ENCODE results near the gene MIER3.

MIER3 gene

DNA sequence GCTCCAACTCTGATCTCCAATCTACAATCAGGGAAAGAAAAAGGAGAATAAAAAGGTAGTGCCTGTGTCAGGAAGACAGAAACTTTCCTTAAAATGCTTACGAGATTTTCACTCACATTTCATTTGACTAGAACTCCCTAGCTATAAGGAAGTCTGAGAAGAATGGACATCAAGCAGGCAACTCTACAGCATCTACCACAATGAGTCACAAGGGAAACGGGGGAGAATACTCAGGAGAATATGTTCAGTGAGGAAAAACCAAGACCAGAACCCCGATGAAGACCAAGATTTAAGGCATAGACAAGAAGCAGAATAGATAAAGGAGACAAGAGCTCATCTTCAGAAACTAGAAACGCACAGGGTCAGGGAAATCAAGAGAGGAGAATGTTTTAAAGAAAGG is 51.5 kb downstream of the MIER3 start:
- DNase-seq (ENCODE audit: low read depth in 2 of 2): no peak

DNA sequence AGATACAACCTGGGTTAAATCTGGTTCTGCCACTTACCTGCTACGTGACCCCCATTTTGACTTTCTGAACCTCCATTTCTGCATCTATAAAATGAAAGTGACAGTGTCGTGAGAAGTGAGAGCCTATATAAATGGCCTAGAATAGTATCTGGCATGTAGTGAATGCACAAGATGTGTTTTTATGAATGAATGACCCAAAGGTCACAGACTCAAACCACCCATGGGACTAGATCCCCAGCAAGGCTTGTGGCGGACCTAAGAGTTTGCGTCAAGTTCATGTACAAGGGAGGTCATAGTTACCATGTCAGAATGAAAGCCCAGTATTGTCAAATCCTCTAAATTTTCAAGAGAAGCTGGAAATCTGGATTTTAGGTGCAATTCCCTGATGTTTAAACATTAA is 53.7 kb downstream of the MIER3 start:
- no peak for DNase-seq (ENCODE audit: low read depth in 2 of 2)

DNA sequence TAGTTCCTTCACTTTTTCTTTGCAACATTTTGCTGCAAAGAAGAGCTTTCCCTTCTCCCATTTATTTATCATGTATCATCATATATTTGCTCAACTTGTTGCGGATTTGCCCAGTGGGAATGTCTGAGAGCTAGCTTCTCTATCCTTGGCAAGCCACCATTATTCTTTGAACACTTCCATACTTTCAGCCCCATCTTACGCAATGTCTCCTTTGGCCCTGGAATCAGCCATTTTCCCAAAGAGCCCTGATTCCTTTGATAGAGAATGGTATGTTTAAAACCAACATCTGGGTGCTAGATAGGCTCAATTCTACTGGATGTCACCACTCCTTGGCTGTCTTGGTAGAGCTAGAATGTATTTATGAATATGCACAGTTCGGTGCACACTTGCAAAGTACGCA is 55.2 kb downstream of the MIER3 start:
- no peak for DNase-seq (ENCODE audit: low read depth in 2 of 2)

DNA sequence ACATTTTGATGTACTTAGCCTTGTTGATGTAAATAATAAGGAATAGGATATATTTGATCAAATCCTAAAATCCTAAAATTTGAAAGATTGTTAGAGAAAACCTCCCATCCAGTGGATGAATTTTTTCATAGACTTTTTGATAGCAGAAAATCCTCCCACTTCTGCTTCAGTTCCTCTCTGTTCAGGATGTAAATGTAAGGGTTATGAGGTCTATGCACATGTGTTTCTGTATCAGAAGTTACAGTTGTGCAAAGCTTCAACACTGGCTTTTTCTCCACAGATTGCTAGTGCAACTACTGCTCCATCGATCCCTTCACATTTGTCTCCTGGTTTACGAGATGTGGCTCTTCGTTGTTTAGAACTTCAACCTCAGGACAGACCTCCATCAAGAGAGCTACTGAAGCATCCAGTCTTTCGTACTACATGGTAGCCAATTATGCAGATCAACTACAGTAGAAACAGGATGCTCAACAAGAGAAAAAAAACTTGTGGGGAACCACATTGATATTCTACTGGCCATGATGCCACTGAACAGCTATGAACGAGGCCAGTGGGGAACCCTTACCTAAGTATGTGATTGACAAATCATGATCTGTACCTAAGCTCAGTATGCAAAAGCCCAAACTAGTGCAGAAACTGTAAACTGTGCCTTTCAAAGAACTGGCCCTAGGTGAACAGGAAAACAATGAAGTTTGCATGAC is 58.5 kb downstream of the MIER3 start:
- no peak for DNase-seq (ENCODE audit: low read depth in 2 of 2)

DNA sequence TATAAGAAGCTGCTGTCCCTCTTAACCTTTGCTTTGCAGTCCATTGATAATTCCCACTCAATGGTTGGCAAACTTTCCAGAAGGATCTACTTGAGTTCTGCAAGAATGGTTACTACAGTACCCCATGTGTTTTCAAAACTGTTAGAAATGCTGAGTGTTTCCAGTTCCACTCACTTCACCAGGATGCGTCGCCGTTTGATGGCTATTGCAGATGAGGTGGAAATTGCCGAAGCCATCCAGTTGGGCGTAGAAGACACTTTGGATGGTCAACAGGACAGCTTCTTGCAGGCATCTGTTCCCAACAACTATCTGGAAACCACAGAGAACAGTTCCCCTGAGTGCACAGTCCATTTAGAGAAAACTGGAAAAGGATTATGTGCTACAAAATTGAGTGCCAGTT is 70.4 kb downstream of the MIER3 start:
- no peak for DNase-seq (ENCODE audit: low read depth in 2 of 2)

DNA sequence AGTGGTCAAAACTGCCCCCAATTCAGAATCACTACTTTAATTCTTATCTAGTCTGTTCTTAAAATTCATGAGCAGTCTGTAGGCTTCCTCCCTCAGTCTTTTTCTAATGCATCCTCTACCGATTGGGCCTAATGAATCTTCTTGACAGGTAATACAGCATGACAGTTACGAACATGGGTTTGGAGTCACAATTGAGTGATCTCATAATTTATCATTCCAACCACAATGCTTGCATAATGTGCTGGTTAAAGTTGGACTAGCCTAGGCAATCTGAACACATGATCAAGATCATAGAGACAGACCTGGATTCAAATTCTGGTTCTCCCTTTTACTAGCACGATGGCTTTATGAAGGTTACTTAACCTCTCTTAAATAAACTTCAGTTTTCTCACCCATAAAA is 75.6 kb downstream of the MIER3 start:
- DNase-seq (ENCODE audit: low read depth in 2 of 2): no peak

DNA sequence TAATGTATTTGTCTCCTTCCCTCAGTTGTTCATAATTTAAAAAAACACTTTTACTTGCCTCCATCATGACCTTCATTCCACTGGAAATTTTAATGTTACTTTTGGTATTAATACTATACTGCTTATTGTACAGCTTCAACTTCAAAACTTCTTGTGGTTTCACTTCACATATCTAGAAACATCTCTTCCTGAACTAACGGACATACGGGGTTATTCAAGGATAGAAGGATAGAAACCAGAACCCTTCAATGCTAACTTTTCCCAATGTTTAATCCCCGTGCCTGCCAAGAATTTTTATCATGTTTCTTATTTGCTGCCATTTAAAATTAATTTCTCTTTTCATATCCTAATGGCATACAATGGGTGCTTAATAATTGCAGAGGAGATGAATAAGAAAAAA is 78.9 kb downstream of the MIER3 start:
- no peak for DNase-seq (ENCODE audit: low read depth in 2 of 2)

DNA sequence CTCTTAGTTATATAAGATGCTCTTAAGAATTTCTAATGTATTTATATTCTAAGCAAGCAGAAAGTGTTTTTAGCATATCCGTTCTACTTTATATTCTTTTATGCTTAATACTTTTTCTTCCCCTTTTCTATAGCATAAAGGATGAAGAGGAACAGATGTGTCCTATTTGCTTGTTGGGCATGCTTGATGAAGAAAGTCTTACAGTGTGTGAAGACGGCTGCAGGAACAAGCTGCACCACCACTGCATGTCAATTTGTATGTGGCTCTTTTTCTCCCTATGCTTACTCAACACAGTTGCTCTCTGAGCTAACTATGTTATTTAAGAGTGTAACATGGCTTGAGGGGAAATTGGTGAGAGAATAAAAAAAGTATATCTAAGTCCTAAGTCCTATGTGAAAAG is 80.1 kb downstream of the MIER3 start:
- DNase-seq (ENCODE audit: low read depth in 2 of 2): no peak
